ENCODE results near the gene YTHDC1.

DNA sequence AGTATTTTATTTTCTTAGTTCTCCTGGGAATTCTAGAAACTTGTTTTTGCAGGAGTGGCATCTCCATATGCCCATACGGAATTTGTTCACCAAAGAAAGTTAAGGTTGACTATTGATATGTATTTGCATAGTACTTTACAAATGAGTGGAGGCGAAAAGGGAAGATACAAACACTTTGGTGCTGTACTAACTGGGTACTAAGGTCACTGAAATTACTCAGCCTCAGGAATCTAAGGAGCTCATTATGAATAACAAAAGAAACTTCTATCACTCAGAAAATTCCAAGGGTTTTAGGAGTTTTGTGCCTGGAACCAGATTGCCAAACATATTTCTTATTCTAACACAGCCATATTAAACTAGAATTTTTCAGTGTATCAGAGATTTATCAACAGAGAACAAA lies 77.0 kb downstream of the YTHDC1 start:
- TF ChIP-seq EP300 (IDR thresholded peaks at IDR 0.05), result no peak
- TF ChIP-seq, protein P1, sequence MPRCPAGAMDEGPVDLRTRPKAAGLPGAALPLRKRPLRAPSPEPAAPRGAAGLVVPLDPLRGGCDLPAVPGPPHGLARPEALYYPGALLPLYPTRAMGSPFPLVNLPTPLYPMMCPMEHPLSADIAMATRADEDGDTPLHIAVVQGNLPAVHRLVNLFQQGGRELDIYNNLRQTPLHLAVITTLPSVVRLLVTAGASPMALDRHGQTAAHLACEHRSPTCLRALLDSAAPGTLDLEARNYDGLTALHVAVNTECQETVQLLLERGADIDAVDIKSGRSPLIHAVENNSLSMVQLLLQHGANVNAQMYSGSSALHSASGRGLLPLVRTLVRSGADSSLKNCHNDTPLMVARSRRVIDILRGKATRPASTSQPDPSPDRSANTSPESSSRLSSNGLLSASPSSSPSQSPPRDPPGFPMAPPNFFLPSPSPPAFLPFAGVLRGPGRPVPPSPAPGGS (IDR thresholded peaks at IDR 0.05), result no peak
- no peak for TF ChIP-seq FOSL2 (IDR thresholded peaks at IDR 0.05)
- TF ChIP-seq FOSL2 (CRISPR knock-in tag; IDR thresholded peaks at IDR 0.05), result no peak
- TF ChIP-seq, protein P2, sequence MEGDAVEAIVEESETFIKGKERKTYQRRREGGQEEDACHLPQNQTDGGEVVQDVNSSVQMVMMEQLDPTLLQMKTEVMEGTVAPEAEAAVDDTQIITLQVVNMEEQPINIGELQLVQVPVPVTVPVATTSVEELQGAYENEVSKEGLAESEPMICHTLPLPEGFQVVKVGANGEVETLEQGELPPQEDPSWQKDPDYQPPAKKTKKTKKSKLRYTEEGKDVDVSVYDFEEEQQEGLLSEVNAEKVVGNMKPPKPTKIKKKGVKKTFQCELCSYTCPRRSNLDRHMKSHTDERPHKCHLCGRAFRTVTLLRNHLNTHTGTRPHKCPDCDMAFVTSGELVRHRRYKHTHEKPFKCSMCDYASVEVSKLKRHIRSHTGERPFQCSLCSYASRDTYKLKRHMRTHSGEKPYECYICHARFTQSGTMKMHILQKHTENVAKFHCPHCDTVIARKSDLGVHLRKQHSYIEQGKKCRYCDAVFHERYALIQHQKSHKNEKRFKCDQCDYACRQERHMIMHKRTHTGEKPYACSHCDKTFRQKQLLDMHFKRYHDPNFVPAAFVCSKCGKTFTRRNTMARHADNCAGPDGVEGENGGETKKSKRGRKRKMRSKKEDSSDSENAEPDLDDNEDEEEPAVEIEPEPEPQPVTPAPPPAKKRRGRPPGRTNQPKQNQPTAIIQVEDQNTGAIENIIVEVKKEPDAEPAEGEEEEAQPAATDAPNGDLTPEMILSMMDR (IDR thresholded peaks at IDR 0.05), result no peak
